Uterus (tissue), 4 donors: ENCODE results near the gene FER. TPM values are rescaled to one million over a fixed set of nuclear protein-coding genes. Genes with fewer than 3 reads are reported as not detected.

Experiments
- DNase-seq, 2 donors: peaks; one replicate each; pipeline ENCODE4 v3.0.0-alpha.2; 2019 to 2020
- H3K27ac ChIP-seq, 2 donors: fragments of 200-600 bp; sonication (generic); 1 replicate in 1 of 2; 2 replicates in 1 of 2; pipeline ENCODE4 v1.5.1; 2016 to 2018
- H3K27me3 ChIP-seq, 2 donors: fragments of 200-600 bp; sonication (generic); one replicate each; pipeline ENCODE4 v1.5.1; 2018 to 2019; ENCODE audit warnings: control low read depth in 1 of 2
- H3K36me3 ChIP-seq, 2 donors: fragments of 200-600 bp; sonication (generic); one replicate each; pipeline ENCODE4 v1.5.1; 2019; ENCODE audit warnings: control low read depth in 1 of 2
- H3K4me1 ChIP-seq, 2 donors: fragments of 200-600 bp; sonication (generic); one replicate each; pipeline ENCODE4 v1.5.1; 2018 to 2019; ENCODE audit warnings: control low read depth in 1 of 2
- H3K4me3 ChIP-seq, 2 donors: fragments of 200-600 bp; sonication (generic); 1 replicate in 1 of 2; 2 replicates in 1 of 2; pipeline ENCODE4 v1.5.1; 2018 to 2019; ENCODE audit warnings: mild to moderate bottlenecking in 1 of 2
- H3K9me3 ChIP-seq, 2 donors: fragments of 200-600 bp; sonication (generic); one replicate each; pipeline ENCODE4 v1.5.1; 2019; ENCODE audit warnings: control low read depth in 1 of 2
- POLR2A ChIP-seq, 2 donors: fragments of 450-650 bp; IDR thresholded peaks; one replicate each; pipeline ENCODE4 v1.6.1; 2016; ENCODE audit warnings: antibody characterized with exemption in 2 of 2, mild to moderate bottlenecking in 1 of 2, moderate library complexity in 1 of 2
- intact Hi-C: fragments of 100-400 bp; cut with DNase I; formaldehyde crosslinking; loops from one replicate; pipeline ENCODE4 v1.15.1; 2023; ENCODE audit warnings: low total_unique reads
- total RNA-seq, 4 donors: library from RNA; depleted of rRNA in 3 of 4; stranded (reverse); fragments of >200 nt in 3 of 4; gene quantifications; one replicate each; pipeline versions ENCODE4 v1.1.0 to v1.2.4, GENCODE V29; 2014 to 2023
- TF ChIP-seq, protein P1 (sequence below), 4 experiments: fragments of 200-600 bp in 2 of 4; fragments of 450-650 bp in 2 of 4; sonication (generic) in 2 of 4; IDR thresholded peaks; one replicate each; pipeline ENCODE4 v1.5.1; 2016 to 2019; ENCODE audit warnings: antibody characterized with exemption in 4 of 4, mild to moderate bottlenecking in 2 of 4, moderate library complexity in 1 of 4
- donor health status: DM: yes; HTN: yes; CAD: no.

Gene FER
- total RNA-seq, 4 donors from 2014 or later: 16.9 to 60.1 (median 38.0) TPM

DNA sequence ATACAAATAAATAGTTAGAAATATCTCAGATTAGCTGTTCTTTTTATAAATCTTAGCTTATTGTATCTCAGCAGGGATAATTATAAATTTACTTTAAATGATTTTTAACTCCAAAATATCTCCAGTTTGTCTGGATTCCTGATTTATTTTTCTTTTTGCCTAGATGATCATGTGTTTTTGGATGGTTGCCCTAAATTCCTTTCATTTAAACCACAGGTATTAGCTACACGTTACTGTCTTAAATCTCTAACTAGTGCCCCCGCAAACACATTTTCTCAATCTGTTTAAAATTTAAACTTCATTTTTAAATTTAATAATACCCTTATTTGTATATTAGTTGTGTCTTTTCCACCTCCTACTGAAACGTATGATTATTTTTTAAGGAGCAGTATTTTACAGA is 5.6 kb downstream of the FER start:
- H3K4me3 ChIP-seq: no peak overlapping the region
- H3K9me3 ChIP-seq: no peaks in the 10 kb centered on the region
- no peaks in the 10 kb centered on the region for H3K27me3 ChIP-seq
- intact Hi-C loops: no loop called here
- H3K4me1 ChIP-seq: peaks cover 0 to 6% of the 10 kb centered on the region in 2 donors
- H3K36me3 ChIP-seq: no peaks in the 10 kb centered on the region
- TF ChIP-seq, protein P1, sequence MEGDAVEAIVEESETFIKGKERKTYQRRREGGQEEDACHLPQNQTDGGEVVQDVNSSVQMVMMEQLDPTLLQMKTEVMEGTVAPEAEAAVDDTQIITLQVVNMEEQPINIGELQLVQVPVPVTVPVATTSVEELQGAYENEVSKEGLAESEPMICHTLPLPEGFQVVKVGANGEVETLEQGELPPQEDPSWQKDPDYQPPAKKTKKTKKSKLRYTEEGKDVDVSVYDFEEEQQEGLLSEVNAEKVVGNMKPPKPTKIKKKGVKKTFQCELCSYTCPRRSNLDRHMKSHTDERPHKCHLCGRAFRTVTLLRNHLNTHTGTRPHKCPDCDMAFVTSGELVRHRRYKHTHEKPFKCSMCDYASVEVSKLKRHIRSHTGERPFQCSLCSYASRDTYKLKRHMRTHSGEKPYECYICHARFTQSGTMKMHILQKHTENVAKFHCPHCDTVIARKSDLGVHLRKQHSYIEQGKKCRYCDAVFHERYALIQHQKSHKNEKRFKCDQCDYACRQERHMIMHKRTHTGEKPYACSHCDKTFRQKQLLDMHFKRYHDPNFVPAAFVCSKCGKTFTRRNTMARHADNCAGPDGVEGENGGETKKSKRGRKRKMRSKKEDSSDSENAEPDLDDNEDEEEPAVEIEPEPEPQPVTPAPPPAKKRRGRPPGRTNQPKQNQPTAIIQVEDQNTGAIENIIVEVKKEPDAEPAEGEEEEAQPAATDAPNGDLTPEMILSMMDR (IDR thresholded peaks at IDR 0.05): no peak
- TF ChIP-seq POLR2A (IDR thresholded peaks at IDR 0.05): no peak
- no peak overlapping the region for H3K27ac ChIP-seq
- no peak for DNase-seq

DNA sequence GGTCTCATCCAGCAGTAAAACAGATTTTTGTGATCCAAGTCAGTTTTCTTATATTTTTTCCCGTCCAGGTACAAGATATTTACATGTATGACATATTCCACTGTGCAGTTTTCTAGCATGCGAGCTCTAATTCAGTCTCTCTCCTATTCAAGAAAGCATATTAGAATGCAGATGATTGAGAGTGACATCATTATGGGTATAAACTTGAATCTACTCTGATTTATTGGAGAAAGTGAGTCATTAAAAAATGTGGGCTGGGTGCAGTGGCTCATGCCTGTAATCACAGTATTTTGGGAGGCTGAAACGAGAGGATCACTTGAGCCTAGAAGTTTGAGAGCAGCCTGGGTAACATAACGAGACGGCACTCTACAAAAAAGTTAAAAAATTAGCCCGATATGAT is 6.2 kb downstream of the FER start:
- Histone ChIP-seq H3K9me3 (no peaks in the 10 kb centered on the region), H3K27me3 (no peaks in the 10 kb centered on the region), H3K36me3 (no peaks in the 10 kb centered on the region), H3K27ac (no peak overlapping the region), H3K4me3 (no peak overlapping the region), H3K4me1 (peaks cover 0 to 6% of the 10 kb centered on the region in 2 donors)
- no peak for TF ChIP-seq POLR2A (IDR thresholded peaks at IDR 0.05)
- TF ChIP-seq, protein P1 (IDR thresholded peaks at IDR 0.05): no peak
- no peak for DNase-seq
- intact Hi-C loops: no loop called here

DNA sequence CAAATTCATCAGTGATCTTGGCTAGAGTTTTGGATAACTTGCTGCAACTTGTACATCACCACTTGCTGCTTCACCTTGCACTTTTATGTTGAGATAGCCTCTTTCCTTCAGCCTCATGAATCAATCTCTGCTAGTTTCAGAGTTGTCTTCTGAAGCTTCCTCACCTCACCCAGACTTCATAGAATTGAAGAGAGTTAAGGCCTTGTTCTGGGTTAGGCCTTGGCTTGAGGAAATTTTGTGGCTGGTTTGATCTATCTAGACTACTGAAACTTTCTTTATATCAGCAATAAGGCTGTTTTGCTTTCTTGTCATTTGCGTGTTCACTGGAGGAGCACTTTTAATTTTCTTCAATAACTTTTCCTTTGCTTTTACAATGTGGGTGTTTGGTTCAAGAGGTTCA is 12.8 kb downstream of the FER start:
- no peaks in the 10 kb centered on the region for H3K36me3 ChIP-seq
- H3K27me3 ChIP-seq: no peaks in the 10 kb centered on the region
- no peak for TF ChIP-seq POLR2A (IDR thresholded peaks at IDR 0.05)
- TF ChIP-seq, protein P1 (IDR thresholded peaks at IDR 0.05): no peak
- H3K4me1 ChIP-seq: no peaks in the 10 kb centered on the region
- H3K4me3 ChIP-seq: no peak overlapping the region
- H3K9me3 ChIP-seq: no peaks in the 10 kb centered on the region
- no peak for DNase-seq
- H3K27ac ChIP-seq: no peak overlapping the region
- intact Hi-C loops: no loop called here

DNA sequence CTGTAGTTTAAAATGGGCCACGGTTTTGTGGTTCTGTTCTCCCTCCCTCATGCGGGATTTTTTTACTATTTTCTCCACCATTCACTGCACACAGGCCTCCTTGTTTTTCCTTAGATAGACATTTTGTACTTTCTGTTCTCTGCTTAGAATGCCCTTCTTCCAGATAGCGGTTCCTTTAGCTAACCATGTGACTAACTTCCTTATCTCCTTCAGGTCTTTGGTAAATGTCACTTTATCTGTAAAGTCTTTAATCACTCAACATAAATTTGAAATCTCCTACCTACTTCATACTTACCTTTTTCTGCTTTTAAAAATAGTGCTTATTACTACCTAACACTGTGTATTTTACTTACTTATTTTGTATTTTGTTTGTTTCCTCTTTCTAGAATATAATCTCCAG is 15.0 kb downstream of the FER start:
- no peaks in the 10 kb centered on the region for H3K9me3 ChIP-seq
- intact Hi-C loops: no loop called here
- TF ChIP-seq, protein P1 (IDR thresholded peaks at IDR 0.05): no peak
- TF ChIP-seq POLR2A (IDR thresholded peaks at IDR 0.05): no peak
- no peak overlapping the region for H3K4me3 ChIP-seq
- no peaks in the 10 kb centered on the region for H3K27me3 ChIP-seq
- H3K4me1 ChIP-seq: no peaks in the 10 kb centered on the region
- no peak overlapping the region for H3K27ac ChIP-seq
- DNase-seq: no peak
- H3K36me3 ChIP-seq: no peaks in the 10 kb centered on the region

DNA sequence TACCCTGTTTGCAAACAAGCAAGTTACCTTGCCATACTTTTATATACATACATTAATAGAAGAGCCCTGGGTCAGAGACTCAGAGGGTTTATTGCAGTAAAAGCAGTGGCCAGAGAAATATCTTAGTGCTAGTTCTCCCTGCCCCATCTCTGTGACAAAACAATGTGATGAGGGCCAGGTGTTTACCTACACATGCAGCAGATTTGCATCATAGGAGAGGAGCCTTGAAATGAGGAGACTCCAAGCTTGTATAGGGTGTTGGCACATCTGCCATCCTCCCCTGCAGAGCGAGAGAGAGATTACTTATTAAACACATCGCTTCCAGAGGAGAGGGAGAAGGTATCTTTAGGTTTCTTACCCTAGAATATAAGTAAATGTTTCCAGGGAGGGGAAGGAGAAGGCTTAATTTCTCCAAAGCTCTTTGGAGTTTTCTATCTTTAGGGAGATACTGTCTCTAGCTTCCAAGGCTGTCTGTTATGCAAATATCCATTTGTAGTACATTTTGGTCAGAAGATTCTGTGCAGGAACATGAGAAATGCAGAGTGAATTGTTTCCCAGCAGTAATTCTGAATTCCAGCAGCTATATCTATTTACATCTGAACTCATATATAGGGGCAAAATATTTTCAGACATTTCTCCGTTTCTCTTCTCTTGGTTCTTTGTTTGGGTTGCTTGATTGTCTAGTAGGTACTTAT is 15.7 kb downstream of the FER start:
- H3K4me1 ChIP-seq: no peaks in the 10 kb centered on the region
- H3K4me3 ChIP-seq: no peak overlapping the region
- intact Hi-C loops: no loop called here
- no peaks in the 10 kb centered on the region for H3K36me3 ChIP-seq
- no peak for DNase-seq
- no peak overlapping the region for H3K27ac ChIP-seq
- TF ChIP-seq POLR2A (IDR thresholded peaks at IDR 0.05): no peak
- TF ChIP-seq, protein P1 (IDR thresholded peaks at IDR 0.05): no peak
- H3K9me3 ChIP-seq: no peaks in the 10 kb centered on the region
- no peaks in the 10 kb centered on the region for H3K27me3 ChIP-seq
